Urothelium cell line (cell line): ENCODE results near the gene NMNAT3.
"Not testable (repeated sequence)": the region's sequence is repeated elsewhere in the genome, so short reads cannot be mapped to it uniquely, and the experiment has no call there.

ENCODE experiments used
- DNase-seq: peaks from one replicate; pipeline ENCODE4 v3.0.0; 2011; ENCODE audit warnings: low spot score, mixed read lengths
- FAIRE-seq: peaks from 2 replicates; lab custom pipeline; 2011; peaks lifted over from hg19 to GRCh38; lab: Jason Lieb, UNC

Gene NMNAT3

DNA sequence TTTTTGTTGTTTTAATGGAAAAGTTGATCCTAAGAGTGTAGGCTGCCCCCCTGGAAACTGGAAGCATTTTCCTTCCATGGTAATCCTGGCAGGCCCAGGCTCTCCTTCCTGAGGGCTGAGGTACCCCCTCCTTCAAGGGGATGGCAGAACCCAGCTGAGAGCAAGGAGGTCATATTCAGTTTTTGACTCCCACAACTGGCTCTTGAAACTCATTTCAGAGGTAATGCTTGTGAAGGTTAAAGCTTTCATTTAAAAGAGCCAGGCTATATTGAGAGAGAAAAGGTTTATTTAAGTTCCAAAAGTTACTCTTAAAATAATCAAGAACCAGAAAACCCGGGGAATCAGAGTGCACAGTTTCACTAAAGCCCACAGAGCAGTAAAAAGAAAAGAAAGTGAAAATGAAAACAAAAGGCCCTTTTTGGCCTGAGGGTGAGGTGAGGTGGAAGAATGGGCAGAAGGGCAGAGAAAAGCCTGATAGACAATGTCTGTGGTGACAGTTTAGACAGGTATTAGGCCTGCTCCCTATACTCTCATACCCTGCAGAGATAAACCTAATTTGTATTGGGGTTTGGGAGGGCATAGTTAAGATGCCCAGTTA lies 91.3 kb downstream of the NMNAT3 start:
- DNase-seq (no peak), FAIRE-seq (no peak)

GRCh38 chr3:139585820-139586219 lies 92.0 kb downstream of the NMNAT3 start:
- no peak for DNase-seq

GRCh38 chr3:139583651-139584050 lies 94.1 kb downstream of the NMNAT3 start:
- FAIRE-seq, DNase-seq: not testable (repeated sequence)

More at GRCh38 chr3:139585820-139586219, 92.0 kb downstream of the NMNAT3 start:
- no peak for FAIRE-seq

DNA sequence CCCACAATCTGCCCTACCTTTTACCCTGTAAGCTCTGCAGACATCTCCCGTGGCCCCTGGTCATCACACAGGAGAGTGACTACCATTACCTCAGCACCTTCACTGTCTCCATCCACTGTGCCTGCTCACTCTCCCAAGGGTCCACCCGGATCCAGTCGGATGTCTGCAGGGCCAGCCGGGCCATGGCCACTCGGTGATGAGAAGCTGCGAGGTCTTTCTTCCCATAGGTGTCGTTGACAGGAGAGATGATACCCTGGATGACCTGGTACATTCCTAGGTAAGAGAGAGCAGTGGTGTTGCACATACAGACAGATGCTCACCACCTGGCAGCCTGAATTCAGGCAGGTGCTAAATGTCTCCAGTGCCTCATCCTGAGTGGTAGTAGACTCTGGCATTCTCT lies 99.0 kb downstream of the NMNAT3 start:
- FAIRE-seq (no peak), DNase-seq (no peak)

DNA sequence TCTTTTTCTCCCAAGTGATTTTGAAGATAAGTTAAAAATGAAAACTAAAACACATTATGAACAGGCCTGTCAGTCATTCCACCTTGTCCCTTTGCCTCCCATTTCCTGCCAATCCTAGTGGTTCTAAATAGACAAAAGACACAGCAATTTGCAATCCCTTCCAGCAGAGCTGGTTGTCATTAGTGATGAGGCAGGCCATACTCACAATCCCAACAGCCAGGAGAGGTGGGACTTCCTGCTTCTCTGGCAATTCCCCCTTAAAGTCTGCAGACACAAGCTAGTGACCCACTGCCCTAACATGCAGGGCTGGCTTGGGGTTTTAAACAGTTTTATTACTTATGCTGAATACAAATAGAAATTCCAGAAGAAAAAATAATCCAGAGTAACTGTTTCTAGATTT lies 99.9 kb downstream of the NMNAT3 start:
- FAIRE-seq (no peak), DNase-seq (no peak)

- FAIRE-seq (no peak), DNase-seq (no peak)
These were observed 100.4 kb downstream of the NMNAT3 start for GRCh38 chr3:139577346-139577745.

GRCh38 chr3:139574026-139574947 lies 103.5 kb downstream of the NMNAT3 start:
- DNase-seq, result no peak

DNA sequence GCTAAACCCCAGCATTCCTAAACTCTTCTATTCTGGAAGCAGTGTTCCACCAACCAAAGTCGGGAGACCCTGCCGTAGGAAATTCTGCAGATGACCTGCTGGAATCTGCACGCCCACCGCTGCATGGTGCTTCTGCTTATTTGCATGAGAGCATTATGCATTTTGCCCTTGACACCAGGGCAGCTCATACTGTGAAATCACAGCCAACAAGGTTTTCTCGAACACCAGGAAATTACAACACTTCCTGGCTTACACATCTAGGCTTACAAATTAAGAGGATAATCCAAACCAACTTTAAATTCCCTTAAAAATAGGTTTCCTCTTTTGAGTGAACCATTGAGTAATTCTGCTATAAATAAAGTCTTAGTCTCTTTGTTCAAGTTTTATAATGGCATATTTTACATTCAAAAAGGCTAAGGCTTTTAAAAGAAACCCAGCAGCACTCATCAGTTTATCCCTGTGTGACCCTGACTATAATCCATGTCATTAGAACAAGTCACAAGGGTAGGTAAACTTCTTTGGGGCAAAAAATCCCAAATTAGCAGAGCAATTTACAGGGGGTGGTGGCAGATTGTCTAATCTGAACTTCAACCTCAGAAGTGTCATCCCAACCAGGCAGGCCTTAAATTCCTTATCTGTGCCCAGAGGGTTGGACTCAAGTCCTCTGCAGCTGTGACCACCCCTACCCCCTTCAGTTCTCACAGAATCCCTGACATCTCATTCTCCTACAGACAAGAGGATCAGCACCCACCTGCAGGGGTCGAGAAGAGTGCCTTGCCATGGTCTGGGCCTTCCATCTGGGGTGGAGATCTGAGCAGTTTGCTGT lies 104.7 kb downstream of the NMNAT3 start:
- FAIRE-seq (no peak), DNase-seq (no peak)

More at GRCh38 chr3:139574026-139574947, 103.5 kb downstream of the NMNAT3 start:
- FAIRE-seq, result no peak

- FAIRE-seq (no peak), DNase-seq (no peak)
These were observed 106.1 kb downstream of the NMNAT3 start for GRCh38 chr3:139571711-139572110.

GRCh38 chr3:139564294-139564861 lies 113.4 kb downstream of the NMNAT3 start:
- DNase-seq (peak; percentile 11), FAIRE-seq (no peak)

DNA sequence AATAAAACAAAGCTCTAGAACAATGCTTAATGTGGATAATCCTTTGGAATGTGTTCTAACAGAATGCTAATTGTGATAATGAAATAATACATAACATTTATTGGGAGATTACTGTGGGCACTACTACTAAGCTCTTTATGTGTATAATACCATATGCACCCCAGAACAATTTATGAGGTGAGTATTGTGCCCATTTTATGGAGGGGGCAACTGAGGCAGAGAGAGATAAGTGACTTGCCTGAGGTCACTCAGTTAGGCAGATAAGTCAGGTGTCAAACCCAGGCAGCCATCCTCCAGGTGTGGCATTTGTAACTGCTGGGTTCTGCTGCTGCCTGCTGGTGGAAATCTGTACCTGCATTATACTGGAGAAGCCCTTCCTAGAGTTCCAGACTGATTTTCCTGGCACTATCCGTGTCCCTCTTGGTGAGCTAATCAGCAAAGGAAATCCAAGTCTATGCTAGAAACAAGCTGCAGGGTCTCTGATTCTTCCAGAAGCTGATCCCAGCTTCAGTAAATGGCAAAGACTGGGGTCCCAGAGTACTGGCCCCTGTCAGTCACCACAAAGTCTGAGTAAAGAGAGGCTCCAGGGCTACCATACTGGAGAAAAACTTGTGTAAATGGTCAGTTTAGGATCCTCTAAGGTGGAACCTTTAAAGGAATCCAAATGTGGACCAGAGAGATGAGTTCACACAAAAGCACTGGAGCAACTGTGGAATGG lies 115.7 kb downstream of the NMNAT3 start:
- DNase-seq, result peak; percentile 26
- no peak for FAIRE-seq

- FAIRE-seq (no peak), DNase-seq (no peak)
These were observed 116.4 kb downstream of the NMNAT3 start for GRCh38 chr3:139561255-139561817.

DNA sequence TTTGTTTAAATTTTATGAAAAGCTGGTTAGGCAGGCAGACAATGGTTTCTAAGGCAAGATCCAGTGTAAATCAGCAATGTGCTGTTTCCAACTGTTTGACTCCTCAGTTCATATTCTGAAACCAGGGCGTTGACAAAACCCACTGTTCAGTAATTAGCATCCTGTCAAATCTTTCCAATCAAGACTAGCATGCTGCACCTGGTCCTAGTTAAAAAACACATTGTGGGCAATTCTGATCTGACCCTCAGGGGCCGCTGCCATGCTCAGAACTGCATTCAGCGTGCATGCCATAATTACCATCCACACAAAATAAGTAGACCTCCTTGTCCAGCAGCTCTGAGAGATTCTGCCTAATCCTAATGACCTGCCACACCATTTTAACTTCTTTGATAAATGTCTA lies 117.4 kb downstream of the NMNAT3 start:
- DNase-seq (no peak), FAIRE-seq (no peak)

- FAIRE-seq (no peak), DNase-seq (no peak)
These were observed 118.2 kb downstream of the NMNAT3 start for GRCh38 chr3:139559541-139559940.

- FAIRE-seq (no peak), DNase-seq (no peak)
These were observed 119.2 kb downstream of the NMNAT3 start for GRCh38 chr3:139558351-139559266.

- no peak for DNase-seq
- no peak for FAIRE-seq
These were observed 120.7 kb downstream of the NMNAT3 start for GRCh38 chr3:139557041-139557440.

GRCh38 chr3:139555249-139555648 lies 122.5 kb downstream of the NMNAT3 start:
- no peak for FAIRE-seq
- no peak for DNase-seq

DNA sequence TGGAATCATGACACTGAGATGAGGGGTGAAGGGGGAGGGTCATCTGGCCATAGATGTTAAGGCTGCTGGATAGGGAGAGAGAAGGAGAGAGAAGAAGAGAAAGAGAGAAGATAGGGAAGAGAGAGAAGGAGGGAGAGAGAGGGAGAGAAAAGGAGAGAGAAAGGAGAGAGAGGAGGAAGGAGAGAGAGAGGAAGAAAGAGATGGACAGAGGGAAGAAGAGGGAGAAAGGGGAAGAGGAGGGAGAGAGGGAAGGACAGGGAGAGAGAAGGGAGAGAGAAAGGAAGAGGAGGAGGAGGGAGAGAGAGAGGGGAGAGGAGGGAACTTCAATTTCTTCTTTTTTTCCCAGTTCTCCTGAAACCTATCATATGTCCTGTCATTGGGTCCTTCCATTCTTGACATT lies 123.1 kb downstream of the NMNAT3 start:
- FAIRE-seq, result no peak

More for the DNA sequence above, 123.1 kb downstream of the NMNAT3 start:
- DNase-seq, result no peak
